Measurements from ENCODE around the gene CELA2B. TPM values are rescaled to one million over a fixed set of nuclear protein-coding genes. Genes with fewer than 3 reads are reported as not detected.

Gene CELA2B
- total RNA-seq, 1 experiment from 2014 or later, result not detected

- TF ChIP-seq, protein P1, sequence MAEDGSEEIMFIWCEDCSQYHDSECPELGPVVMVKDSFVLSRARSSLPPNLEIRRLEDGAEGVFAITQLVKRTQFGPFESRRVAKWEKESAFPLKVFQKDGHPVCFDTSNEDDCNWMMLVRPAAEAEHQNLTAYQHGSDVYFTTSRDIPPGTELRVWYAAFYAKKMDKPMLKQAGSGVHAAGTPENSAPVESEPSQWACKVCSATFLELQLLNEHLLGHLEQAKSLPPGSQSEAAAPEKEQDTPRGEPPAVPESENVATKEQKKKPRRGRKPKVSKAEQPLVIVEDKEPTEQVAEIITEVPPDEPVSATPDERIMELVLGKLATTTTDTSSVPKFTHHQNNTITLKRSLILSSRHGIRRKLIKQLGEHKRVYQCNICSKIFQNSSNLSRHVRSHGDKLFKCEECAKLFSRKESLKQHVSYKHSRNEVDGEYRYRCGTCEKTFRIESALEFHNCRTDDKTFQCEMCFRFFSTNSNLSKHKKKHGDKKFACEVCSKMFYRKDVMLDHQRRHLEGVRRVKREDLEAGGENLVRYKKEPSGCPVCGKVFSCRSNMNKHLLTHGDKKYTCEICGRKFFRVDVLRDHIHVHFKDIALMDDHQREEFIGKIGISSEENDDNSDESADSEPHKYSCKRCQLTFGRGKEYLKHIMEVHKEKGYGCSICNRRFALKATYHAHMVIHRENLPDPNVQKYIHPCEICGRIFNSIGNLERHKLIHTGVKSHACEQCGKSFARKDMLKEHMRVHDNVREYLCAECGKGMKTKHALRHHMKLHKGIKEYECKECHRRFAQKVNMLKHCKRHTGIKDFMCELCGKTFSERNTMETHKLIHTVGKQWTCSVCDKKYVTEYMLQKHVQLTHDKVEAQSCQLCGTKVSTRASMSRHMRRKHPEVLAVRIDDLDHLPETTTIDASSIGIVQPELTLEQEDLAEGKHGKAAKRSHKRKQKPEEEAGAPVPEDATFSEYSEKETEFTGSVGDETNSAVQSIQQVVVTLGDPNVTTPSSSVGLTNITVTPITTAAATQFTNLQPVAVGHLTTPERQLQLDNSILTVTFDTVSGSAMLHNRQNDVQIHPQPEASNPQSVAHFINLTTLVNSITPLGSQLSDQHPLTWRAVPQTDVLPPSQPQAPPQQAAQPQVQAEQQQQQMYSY (CRISPR knock-in tag; IDR thresholded peaks at IDR 0.05), result no peak
- TF ChIP-seq FOXP1 (CRISPR knock-in tag; IDR thresholded peaks at IDR 0.05; ENCODE audit: borderline replicate concordance), result peak; percentile 77; the same call in 1 of the 2 replicates
- TF ChIP-seq SOX15 (CRISPR knock-in tag; IDR thresholded peaks at IDR 0.05), result no peak
- TF ChIP-seq NFYB (CRISPR knock-in tag; conservative IDR thresholded peaks at IDR 0.05; ENCODE audit: low read depth), result no peak
- no peak for TF ChIP-seq MXD4 (CRISPR knock-in tag; IDR thresholded peaks at IDR 0.05; ENCODE audit: borderline replicate concordance)
- TF ChIP-seq NR2C2 (CRISPR knock-in tag; IDR thresholded peaks at IDR 0.05), result no peak
- TF ChIP-seq HMGA2 (CRISPR knock-in tag; IDR thresholded peaks at IDR 0.05), result no peak
- peak; percentile 67; the same call in 1 of the 2 replicates for TF ChIP-seq ETV6 (CRISPR knock-in tag; IDR thresholded peaks at IDR 0.05)
- TF ChIP-seq, protein P2, sequence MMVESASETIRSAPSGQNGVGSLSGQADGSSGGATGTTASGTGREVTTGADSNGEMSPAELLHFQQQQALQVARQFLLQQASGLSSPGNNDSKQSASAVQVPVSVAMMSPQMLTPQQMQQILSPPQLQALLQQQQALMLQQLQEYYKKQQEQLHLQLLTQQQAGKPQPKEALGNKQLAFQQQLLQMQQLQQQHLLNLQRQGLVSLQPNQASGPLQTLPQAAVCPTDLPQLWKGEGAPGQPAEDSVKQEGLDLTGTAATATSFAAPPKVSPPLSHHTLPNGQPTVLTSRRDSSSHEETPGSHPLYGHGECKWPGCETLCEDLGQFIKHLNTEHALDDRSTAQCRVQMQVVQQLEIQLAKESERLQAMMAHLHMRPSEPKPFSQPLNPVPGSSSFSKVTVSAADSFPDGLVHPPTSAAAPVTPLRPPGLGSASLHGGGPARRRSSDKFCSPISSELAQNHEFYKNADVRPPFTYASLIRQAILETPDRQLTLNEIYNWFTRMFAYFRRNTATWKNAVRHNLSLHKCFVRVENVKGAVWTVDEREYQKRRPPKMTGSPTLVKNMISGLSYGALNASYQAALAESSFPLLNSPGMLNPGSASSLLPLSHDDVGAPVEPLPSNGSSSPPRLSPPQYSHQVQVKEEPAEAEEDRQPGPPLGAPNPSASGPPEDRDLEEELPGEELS (CRISPR knock-in tag; IDR thresholded peaks at IDR 0.05), result 0 out of 2 replicates have a peak, but pooled peaks have one; percentile 67
- TF ChIP-seq, protein P3, sequence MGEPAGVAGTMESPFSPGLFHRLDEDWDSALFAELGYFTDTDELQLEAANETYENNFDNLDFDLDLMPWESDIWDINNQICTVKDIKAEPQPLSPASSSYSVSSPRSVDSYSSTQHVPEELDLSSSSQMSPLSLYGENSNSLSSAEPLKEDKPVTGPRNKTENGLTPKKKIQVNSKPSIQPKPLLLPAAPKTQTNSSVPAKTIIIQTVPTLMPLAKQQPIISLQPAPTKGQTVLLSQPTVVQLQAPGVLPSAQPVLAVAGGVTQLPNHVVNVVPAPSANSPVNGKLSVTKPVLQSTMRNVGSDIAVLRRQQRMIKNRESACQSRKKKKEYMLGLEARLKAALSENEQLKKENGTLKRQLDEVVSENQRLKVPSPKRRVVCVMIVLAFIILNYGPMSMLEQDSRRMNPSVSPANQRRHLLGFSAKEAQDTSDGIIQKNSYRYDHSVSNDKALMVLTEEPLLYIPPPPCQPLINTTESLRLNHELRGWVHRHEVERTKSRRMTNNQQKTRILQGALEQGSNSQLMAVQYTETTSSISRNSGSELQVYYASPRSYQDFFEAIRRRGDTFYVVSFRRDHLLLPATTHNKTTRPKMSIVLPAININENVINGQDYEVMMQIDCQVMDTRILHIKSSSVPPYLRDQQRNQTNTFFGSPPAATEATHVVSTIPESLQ (CRISPR knock-in tag; IDR thresholded peaks at IDR 0.05), result no peak
- no peak for TF ChIP-seq FOXJ3 (CRISPR knock-in tag; IDR thresholded peaks at IDR 0.05; ENCODE audit: borderline replicate concordance)
- TF ChIP-seq, protein P4, sequence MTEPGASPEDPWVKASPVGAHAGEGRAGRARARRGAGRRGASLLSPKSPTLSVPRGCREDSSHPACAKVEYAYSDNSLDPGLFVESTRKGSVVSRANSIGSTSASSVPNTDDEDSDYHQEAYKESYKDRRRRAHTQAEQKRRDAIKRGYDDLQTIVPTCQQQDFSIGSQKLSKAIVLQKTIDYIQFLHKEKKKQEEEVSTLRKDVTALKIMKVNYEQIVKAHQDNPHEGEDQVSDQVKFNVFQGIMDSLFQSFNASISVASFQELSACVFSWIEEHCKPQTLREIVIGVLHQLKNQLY (CRISPR knock-in tag; IDR thresholded peaks at IDR 0.05), result no peak; the same call in 1 of the 2 replicates
- TF ChIP-seq CREB1 (CRISPR knock-in tag; IDR thresholded peaks at IDR 0.05), result no peak
- TF ChIP-seq, protein P5, sequence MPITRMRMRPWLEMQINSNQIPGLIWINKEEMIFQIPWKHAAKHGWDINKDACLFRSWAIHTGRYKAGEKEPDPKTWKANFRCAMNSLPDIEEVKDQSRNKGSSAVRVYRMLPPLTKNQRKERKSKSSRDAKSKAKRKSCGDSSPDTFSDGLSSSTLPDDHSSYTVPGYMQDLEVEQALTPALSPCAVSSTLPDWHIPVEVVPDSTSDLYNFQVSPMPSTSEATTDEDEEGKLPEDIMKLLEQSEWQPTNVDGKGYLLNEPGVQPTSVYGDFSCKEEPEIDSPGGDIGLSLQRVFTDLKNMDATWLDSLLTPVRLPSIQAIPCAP (CRISPR knock-in tag; IDR thresholded peaks at IDR 0.05), result no peak
- no peak for TF ChIP-seq ATF1 (CRISPR knock-in tag; IDR thresholded peaks at IDR 0.05)
- no peak for TF ChIP-seq ERG (CRISPR knock-in tag; IDR thresholded peaks at IDR 0.05)
- no peak for TF ChIP-seq ATF3 (CRISPR knock-in tag; conservative IDR thresholded peaks at IDR 0.05)
- peak; percentile 62 for TF ChIP-seq GABPB1 (CRISPR knock-in tag; IDR thresholded peaks at IDR 0.05)
Measured at GRCh38 chr1:15526490-15527339, 50.8 kb downstream of the CELA2B start, which contains the start of gene DNAJC16 (continued).

Data from WTC11 (cell line).